ENCODE measurements around the gene ZNF644. TPM values are rescaled to one million over a fixed set of nuclear protein-coding genes. Genes with fewer than 3 reads are reported as not detected.

The ZNF644 gene
- total RNA-seq, 2 experiments from 2014 or later: 37.7 to 43.3 TPM

DNA sequence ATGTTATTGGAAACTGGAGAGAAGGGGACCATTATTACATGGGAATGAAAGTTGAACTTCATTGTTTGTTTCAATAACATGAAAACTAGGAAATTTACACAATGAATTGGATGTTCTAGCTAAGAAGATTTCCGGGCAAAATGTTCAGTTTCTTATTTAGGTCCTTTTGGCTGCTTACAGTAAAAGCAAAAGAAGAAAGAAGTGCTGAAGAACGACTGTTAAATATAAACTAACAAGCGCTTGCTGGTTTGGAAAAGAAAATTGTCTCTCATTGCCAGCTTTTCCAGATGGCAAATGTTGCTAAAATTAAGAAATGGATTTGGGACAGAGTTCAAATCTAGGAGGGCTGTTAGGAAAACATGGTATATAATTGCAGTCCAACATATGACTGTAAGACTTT is 139.6 kb downstream of the ZNF644 start:
- ChIA-PET CTCF (no interaction called here), POLR2A (no interaction called here)

DNA sequence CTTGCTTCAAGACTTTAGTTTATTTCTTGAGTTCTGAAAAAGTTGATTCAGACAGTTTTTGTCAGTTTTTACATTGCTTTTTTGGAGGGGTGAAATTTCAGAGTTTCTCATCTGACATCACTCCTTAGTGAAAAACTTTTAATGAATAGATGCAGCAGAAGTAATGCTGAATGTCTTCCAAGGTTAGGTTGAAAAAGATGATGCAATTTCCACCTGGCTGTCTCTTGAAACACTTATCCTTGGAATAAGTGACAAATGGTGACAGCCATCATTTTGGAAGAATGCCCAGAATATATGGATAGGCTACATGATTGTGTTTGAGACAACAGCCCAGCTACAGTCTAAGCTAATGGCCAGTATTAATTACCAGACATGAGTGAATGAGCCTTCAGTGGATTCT is 140.8 kb downstream of the ZNF644 start:
- POLR2A ChIA-PET: no interaction called here
- CTCF ChIA-PET: no interaction called here

DNA sequence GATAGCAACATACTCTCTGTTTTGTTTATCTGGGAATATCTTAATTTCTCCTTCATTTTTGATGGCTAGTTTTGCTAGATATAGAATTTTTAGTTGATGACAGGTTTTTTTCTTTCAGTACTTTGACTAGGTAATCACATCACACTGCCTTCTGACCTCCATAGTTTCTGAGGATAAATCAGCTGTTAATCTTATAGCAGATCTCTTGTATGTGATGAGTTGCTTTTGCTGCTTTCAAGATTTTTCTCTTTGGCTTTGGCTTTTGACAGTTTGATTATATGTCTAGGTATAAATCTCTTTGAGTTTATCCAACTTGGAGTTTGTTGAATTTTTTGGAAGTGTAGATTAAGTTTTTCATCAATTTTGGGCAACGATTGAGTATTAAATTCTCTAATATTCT is 142.6 kb downstream of the ZNF644 start:
- ChIA-PET CTCF (no interaction called here), POLR2A (no interaction called here)

DNA sequence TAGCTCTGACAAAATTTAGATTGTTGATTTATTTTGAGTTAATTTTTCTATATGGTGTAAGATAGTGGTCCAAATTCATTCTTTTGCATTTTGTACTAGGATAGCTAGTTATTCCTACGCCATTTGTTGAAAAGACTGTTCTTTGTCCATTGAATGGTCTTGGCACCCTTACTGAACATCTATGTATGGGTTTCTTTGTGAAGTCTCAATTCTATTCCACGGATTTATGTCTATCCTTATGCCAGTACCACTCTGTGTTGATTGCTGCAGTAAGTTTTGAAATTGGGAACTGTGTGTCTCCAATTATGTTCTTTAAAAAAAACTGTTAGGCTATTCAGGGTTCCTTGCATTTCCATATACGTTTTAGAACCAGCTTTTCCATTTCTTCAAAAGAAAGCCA is 145.7 kb downstream of the ZNF644 start:
- ChIA-PET CTCF (no interaction called here), POLR2A (no interaction called here)

Measured in activated CD8-positive, alpha-beta memory T cell treated with anti-CD3 and anti-CD28 coated beads for 36 hours (primary cell).